ENCODE data around the gene FER1L5.

DNA sequence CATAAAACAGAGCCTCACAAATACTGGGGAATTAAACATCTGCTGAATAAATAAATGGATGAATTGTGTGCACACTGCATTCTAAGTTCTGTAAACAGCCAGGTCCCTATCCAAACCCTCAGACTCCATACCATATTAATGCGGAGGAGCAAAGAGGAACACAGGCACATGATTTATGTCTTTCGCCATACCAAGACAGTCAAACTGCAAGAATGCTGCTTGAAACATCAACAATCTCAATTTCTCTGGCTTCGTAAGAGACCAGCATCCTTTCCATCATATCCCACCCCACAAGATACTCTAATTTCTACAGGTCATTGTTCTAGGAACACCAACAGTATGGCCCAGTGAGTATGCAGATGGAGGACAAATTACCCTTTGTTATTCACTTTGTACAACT is 19.4 kb upstream of the FER1L5 start:
- TF ChIP-seq POLR2AphosphoS5 (IDR thresholded peaks at IDR 0.05; ENCODE audit: low read depth, low read length) (no peak), POLR2A (IDR thresholded peaks at IDR 0.05; ENCODE audit: low read depth, low read length) (no peak)
